NCI-H2107 treated with DMSO at 0.1 percent for 48 hours (cell line): ENCODE measurements around the gene XXYLT1.

Experiments
- DNase-seq: peaks from one replicate; lab custom pipeline; 2025; ENCODE audit not compliant: unreplicated experiment; lab: John Stamatoyannopoulos, UW

Gene XXYLT1

GRCh38 chr3:195154111-195154791 lies 116.7 kb downstream of the XXYLT1 start:
- no peak for DNase-seq

- DNase-seq, result no peak
Measured at GRCh38 chr3:195153653-195154052, 117.3 kb downstream of the XXYLT1 start.

- peak; percentile 93 for DNase-seq
Measured at GRCh38 chr3:195153130-195153529, 117.8 kb downstream of the XXYLT1 start.

GRCh38 chr3:195151866-195152541 lies 119.0 kb downstream of the XXYLT1 start:
- DNase-seq, result no peak

- DNase-seq, result no peak
Measured at GRCh38 chr3:195151402-195151801, 119.6 kb downstream of the XXYLT1 start.

- DNase-seq, result peak; percentile 99
Measured at GRCh38 chr3:195150181-195151118, 120.5 kb downstream of the XXYLT1 start.

- no peak for DNase-seq
Measured at GRCh38 chr3:195149292-195150030, 121.5 kb downstream of the XXYLT1 start.

- DNase-seq, result no peak
Measured at GRCh38 chr3:195148549-195148948, 122.4 kb downstream of the XXYLT1 start.

- no peak for DNase-seq
Measured at GRCh38 chr3:195147649-195148080, 123.3 kb downstream of the XXYLT1 start.

GRCh38 chr3:195146131-195146530 lies 124.8 kb downstream of the XXYLT1 start:
- no peak for DNase-seq

- DNase-seq, result no peak
Measured at GRCh38 chr3:195145579-195145978, 125.4 kb downstream of the XXYLT1 start.

GRCh38 chr3:195143221-195143620 lies 127.7 kb downstream of the XXYLT1 start:
- no peak for DNase-seq

- DNase-seq, result no peak
Measured at GRCh38 chr3:195142519-195142918, 128.4 kb downstream of the XXYLT1 start.

GRCh38 chr3:195140816-195141793 lies 129.9 kb downstream of the XXYLT1 start:
- DNase-seq, result no peak

- no peak for DNase-seq
Measured at GRCh38 chr3:195140410-195140809, 130.5 kb downstream of the XXYLT1 start.

- DNase-seq, result peak; percentile 23
Measured at GRCh38 chr3:195139876-195140240, 131.1 kb downstream of the XXYLT1 start.

GRCh38 chr3:195139091-195139875 lies 131.7 kb downstream of the XXYLT1 start:
- peak; percentile 41 for DNase-seq

GRCh38 chr3:195137638-195138588 lies 133.0 kb downstream of the XXYLT1 start:
- no peak for DNase-seq
